WTC11 (cell line): ENCODE data around the gene TUBB. TPM values are rescaled to one million over a fixed set of nuclear protein-coding genes. Genes with fewer than 3 reads are reported as not detected.
A peak's percentile ranks its signal among the peaks of the same experiment; 100 is the strongest.

Experiments used
- ATAC-seq: fragments of 200-7000 bp; cut with Tn5 transposase; 2 replicates; pipeline ENCODE4 v1.10.0; 2021; ENCODE audit warnings: mild to moderate bottlenecking, moderate library complexity
- CTCF ChIA-PET: fragments of 300-600 bp; sonication (Branson Sonifier 250); formaldehyde crosslinking; loops from one replicate; lab custom pipeline; 2021; ENCODE audit warnings: antibody characterized with exemption; lab: Charles Lee
- POLR2A ChIA-PET: fragments of 350-600 bp; sonication (Branson Sonifier 250); formaldehyde crosslinking; loops from one replicate; lab custom pipeline; 2021; ENCODE audit warnings: antibody characterized with exemption; lab: Charles Lee
- DNase-seq: peaks from one replicate; pipeline ENCODE4 v3.0.0; 2021; ENCODE audit warnings: low spot score
- H3K27ac Mint-ChIP-seq: 2 replicates; pipeline ENCODE4 v1.8.0; 2021; ENCODE audit warnings: mixed read lengths
- H3K27me3 Mint-ChIP-seq: 2 replicates; pipeline ENCODE4 v1.8.0; 2021; ENCODE audit warnings: low read depth, mild to moderate bottlenecking, moderate library complexity, mixed read lengths
- H3K36me3 Mint-ChIP-seq: 2 replicates; pipeline ENCODE4 v1.8.0; 2021; ENCODE audit warnings: mixed read lengths
- H3K4me1 Mint-ChIP-seq: 2 replicates; pipeline ENCODE4 v1.8.0; 2022; ENCODE audit warnings: mixed read lengths
- H3K4me3 Mint-ChIP-seq: 2 replicates; pipeline ENCODE4 v1.8.0; 2021; ENCODE audit warnings: mild to moderate bottlenecking, moderate library complexity, mixed read lengths
- H3K9me3 Mint-ChIP-seq: 2 replicates; pipeline ENCODE4 v1.8.0; 2021; ENCODE audit warnings: mixed read lengths
- ATF6 ChIP-seq: sonication (generic); formaldehyde crosslinking; IDR thresholded peaks from 2 replicates; pipeline ENCODE4 v1.8.1; 2023; ENCODE audit warnings: mild to moderate bottlenecking, missing genetic modification reagents
- CBFB ChIP-seq: sonication (generic); formaldehyde crosslinking; IDR thresholded peaks from 2 replicates; pipeline ENCODE4 v1.8.1; 2022; ENCODE audit warnings: mild to moderate bottlenecking, low read depth, missing genetic modification reagents
- CREM ChIP-seq: sonication (generic); formaldehyde crosslinking; IDR thresholded peaks from 2 replicates; pipeline ENCODE4 v1.8.1; 2022; ENCODE audit warnings: mild to moderate bottlenecking, missing genetic modification reagents, moderate library complexity
- ELF4 ChIP-seq: sonication (generic); formaldehyde crosslinking; IDR thresholded peaks from 2 replicates; pipeline ENCODE4 v1.8.1; 2022; ENCODE audit warnings: low read depth, mild to moderate bottlenecking, moderate library complexity, missing genetic modification reagents
- ERG ChIP-seq: fragments of 250-450 bp; sonication (Bioruptor Pico); IDR thresholded peaks from 2 replicates; pipeline ENCODE4 v1.8.0; 2021; ENCODE audit warnings: mild to moderate bottlenecking
- HMGA2 ChIP-seq: fragments of 250-450 bp; sonication (Bioruptor Pico); IDR thresholded peaks from 2 replicates; pipeline ENCODE4 v1.4.0; 2021; ENCODE audit warnings: mild to moderate bottlenecking, moderate library complexity
- TP53 ChIP-seq: sonication (generic); formaldehyde crosslinking; IDR thresholded peaks from 2 replicates; pipeline ENCODE4 v1.8.1; 2023; ENCODE audit warnings: mild to moderate bottlenecking, missing genetic modification reagents
- ZNF121 ChIP-seq: sonication (generic); formaldehyde crosslinking; IDR thresholded peaks from 2 replicates; pipeline ENCODE4 v1.8.0; 2023; ENCODE audit warnings: missing genetic modification reagents
- ZNF232 ChIP-seq: sonication (generic); formaldehyde crosslinking; IDR thresholded peaks from 2 replicates; pipeline ENCODE4 v1.8.0; 2022; ENCODE audit warnings: mild to moderate bottlenecking, missing genetic modification reagents
- ZNF263 ChIP-seq: sonication (generic); formaldehyde crosslinking; IDR thresholded peaks from 2 replicates; pipeline ENCODE4 v1.8.1; 2022; ENCODE audit warnings: low read depth, mild to moderate bottlenecking, moderate library complexity, missing genetic modification reagents
- ZNF423 ChIP-seq: fragments of 250-450 bp; sonication (Bioruptor Pico); IDR thresholded peaks from 2 replicates; pipeline ENCODE4 v2.1.2; 2022; ENCODE audit warnings: mild to moderate bottlenecking, moderate library complexity
- total RNA-seq: library from RNA; stranded (reverse); gene quantifications from 3 replicates; pipeline ENCODE4 v1.2.3, GENCODE V29; 2021
- TF ChIP-seq, protein P1 (sequence below): sonication (generic); formaldehyde crosslinking; IDR thresholded peaks from 2 replicates; pipeline ENCODE4 v1.8.0; 2022; ENCODE audit warnings: mild to moderate bottlenecking, missing genetic modification reagents
- TF ChIP-seq, protein P2 (sequence below): sonication (generic); formaldehyde crosslinking; IDR thresholded peaks from 2 replicates; pipeline ENCODE4 v1.8.0; 2022; ENCODE audit warnings: mild to moderate bottlenecking, missing genetic modification reagents
- TF ChIP-seq, protein P3 (sequence below): sonication (generic); formaldehyde crosslinking; IDR thresholded peaks from 2 replicates; pipeline ENCODE4 v1.8.1; 2022; ENCODE audit warnings: mild to moderate bottlenecking, missing genetic modification reagents, moderate library complexity, borderline replicate concordance
- TF ChIP-seq, protein P4 (sequence below): fragments of 250-450 bp; sonication (Bioruptor Pico); IDR thresholded peaks from 2 replicates; pipeline ENCODE4 v1.9.0; 2021; ENCODE audit warnings: mild to moderate bottlenecking, borderline replicate concordance
- TF ChIP-seq, protein P5 (sequence below): fragments of 250-450 bp; sonication (Bioruptor Pico); conservative IDR thresholded peaks from 2 replicates; pipeline ENCODE4 v1.9.0; 2021; ENCODE audit warnings: mild to moderate bottlenecking
- TF ChIP-seq, protein P6 (sequence below): sonication (generic); formaldehyde crosslinking; IDR thresholded peaks from 2 replicates; pipeline ENCODE4 v1.8.1; 2022; ENCODE audit warnings: missing genetic modification reagents, borderline replicate concordance

The TUBB gene
- total RNA-seq, 1 experiment from 2014 or later, result 1,503 TPM

GRCh38 chr6:30670760-30671527 is 49.2 kb upstream of the TUBB start:
- DNase-seq (no peak), ATAC-seq (peak; percentile 51)
- Mint-ChIP-seq H3K9me3 (no peaks in the 10 kb centered on the region), H3K27ac (peak overlapping the region; percentile 41; the same call in 1 of the 2 replicates), H3K4me1 (peaks cover 8% of the 10 kb centered on the region), H3K36me3 (peaks cover 28% of the 10 kb centered on the region), H3K4me3 (peak overlapping the region; percentile 93), H3K27me3 (no peaks in the 10 kb centered on the region)
- TF ChIP-seq, protein P1, sequence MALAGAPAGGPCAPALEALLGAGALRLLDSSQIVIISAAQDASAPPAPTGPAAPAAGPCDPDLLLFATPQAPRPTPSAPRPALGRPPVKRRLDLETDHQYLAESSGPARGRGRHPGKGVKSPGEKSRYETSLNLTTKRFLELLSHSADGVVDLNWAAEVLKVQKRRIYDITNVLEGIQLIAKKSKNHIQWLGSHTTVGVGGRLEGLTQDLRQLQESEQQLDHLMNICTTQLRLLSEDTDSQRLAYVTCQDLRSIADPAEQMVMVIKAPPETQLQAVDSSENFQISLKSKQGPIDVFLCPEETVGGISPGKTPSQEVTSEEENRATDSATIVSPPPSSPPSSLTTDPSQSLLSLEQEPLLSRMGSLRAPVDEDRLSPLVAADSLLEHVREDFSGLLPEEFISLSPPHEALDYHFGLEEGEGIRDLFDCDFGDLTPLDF (CRISPR knock-in tag), result no peak
- TF ChIP-seq ELF4 (CRISPR knock-in tag), result no peak
- no peak for TF ChIP-seq ZNF232 (CRISPR knock-in tag)
- TF ChIP-seq, protein P2, sequence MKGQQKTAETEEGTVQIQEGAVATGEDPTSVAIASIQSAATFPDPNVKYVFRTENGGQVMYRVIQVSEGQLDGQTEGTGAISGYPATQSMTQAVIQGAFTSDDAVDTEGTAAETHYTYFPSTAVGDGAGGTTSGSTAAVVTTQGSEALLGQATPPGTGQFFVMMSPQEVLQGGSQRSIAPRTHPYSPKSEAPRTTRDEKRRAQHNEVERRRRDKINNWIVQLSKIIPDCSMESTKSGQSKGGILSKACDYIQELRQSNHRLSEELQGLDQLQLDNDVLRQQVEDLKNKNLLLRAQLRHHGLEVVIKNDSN, result no peak
- no peak for TF ChIP-seq ZNF423 (CRISPR knock-in tag)
- TF ChIP-seq, protein P3, sequence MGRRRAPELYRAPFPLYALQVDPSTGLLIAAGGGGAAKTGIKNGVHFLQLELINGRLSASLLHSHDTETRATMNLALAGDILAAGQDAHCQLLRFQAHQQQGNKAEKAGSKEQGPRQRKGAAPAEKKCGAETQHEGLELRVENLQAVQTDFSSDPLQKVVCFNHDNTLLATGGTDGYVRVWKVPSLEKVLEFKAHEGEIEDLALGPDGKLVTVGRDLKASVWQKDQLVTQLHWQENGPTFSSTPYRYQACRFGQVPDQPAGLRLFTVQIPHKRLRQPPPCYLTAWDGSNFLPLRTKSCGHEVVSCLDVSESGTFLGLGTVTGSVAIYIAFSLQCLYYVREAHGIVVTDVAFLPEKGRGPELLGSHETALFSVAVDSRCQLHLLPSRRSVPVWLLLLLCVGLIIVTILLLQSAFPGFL (CRISPR knock-in tag), result no peak
- TF ChIP-seq, protein P4, sequence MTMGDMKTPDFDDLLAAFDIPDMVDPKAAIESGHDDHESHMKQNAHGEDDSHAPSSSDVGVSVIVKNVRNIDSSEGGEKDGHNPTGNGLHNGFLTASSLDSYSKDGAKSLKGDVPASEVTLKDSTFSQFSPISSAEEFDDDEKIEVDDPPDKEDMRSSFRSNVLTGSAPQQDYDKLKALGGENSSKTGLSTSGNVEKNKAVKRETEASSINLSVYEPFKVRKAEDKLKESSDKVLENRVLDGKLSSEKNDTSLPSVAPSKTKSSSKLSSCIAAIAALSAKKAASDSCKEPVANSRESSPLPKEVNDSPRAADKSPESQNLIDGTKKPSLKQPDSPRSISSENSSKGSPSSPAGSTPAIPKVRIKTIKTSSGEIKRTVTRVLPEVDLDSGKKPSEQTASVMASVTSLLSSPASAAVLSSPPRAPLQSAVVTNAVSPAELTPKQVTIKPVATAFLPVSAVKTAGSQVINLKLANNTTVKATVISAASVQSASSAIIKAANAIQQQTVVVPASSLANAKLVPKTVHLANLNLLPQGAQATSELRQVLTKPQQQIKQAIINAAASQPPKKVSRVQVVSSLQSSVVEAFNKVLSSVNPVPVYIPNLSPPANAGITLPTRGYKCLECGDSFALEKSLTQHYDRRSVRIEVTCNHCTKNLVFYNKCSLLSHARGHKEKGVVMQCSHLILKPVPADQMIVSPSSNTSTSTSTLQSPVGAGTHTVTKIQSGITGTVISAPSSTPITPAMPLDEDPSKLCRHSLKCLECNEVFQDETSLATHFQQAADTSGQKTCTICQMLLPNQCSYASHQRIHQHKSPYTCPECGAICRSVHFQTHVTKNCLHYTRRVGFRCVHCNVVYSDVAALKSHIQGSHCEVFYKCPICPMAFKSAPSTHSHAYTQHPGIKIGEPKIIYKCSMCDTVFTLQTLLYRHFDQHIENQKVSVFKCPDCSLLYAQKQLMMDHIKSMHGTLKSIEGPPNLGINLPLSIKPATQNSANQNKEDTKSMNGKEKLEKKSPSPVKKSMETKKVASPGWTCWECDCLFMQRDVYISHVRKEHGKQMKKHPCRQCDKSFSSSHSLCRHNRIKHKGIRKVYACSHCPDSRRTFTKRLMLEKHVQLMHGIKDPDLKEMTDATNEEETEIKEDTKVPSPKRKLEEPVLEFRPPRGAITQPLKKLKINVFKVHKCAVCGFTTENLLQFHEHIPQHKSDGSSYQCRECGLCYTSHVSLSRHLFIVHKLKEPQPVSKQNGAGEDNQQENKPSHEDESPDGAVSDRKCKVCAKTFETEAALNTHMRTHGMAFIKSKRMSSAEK, result no peak
- TF ChIP-seq ZNF263 (CRISPR knock-in tag), result no peak
- TF ChIP-seq TP53 (CRISPR knock-in tag), result no peak
- TF ChIP-seq ZNF121 (CRISPR knock-in tag), result no peak
- CTCF ChIA-PET, result interaction anchor here (1.7 kb wide), 1 partner anchor 71 kb away, joined by 3 read pairs; no protein-coding TSS in a partner anchor
- POLR2A ChIA-PET, result no interaction called here

GRCh38 chr6:30672445-30673253 is 47.5 kb upstream of the TUBB start, which contains the start of gene DHX16:
TSS of gene DHX16 (minus strand) at chr6:30673006. CDS start at chr6:30672841, 165 bp downstream.
- no peaks in the 10 kb centered on the region for H3K9me3 Mint-ChIP-seq
- H3K4me3 Mint-ChIP-seq, result peak within 1 kb of the TSS; percentile 93
- ChIA-PET POLR2A (interaction anchor here (0.5 to 1.5 kb wide), 7 partner anchors 22 to 60 kb away, joined by 3 to 8 read pairs (median 3); partner anchors contain the start of gene MDC1), CTCF (interaction anchor here (0.7 to 1.9 kb wide), 39 partner anchors 8 to 419 kb away, joined by 3 to 34 read pairs (median 5); partner anchors contain the start of genes ABCF1, ATAT1, C6orf136 and MDC1)
- peak; percentile 83 for ATAC-seq
- H3K27me3 Mint-ChIP-seq, result no peaks in the 10 kb centered on the region
- peak; percentile 89 for DNase-seq
- peaks cover 8% of the 10 kb centered on the region for H3K4me1 Mint-ChIP-seq
- H3K27ac Mint-ChIP-seq, result peak within 1 kb of the TSS; percentile 58
- H3K36me3 Mint-ChIP-seq, result peaks cover 35% of the 10 kb centered on the region
- TF ChIP-seq CREM (CRISPR knock-in tag) (peak; percentile 63; the same call in 1 of the 2 replicates), CBFB (CRISPR knock-in tag) (no peak), ATF6 (CRISPR knock-in tag) (no peak), HMGA2 (no peak), ERG (no peak)
- TF ChIP-seq, protein P5, sequence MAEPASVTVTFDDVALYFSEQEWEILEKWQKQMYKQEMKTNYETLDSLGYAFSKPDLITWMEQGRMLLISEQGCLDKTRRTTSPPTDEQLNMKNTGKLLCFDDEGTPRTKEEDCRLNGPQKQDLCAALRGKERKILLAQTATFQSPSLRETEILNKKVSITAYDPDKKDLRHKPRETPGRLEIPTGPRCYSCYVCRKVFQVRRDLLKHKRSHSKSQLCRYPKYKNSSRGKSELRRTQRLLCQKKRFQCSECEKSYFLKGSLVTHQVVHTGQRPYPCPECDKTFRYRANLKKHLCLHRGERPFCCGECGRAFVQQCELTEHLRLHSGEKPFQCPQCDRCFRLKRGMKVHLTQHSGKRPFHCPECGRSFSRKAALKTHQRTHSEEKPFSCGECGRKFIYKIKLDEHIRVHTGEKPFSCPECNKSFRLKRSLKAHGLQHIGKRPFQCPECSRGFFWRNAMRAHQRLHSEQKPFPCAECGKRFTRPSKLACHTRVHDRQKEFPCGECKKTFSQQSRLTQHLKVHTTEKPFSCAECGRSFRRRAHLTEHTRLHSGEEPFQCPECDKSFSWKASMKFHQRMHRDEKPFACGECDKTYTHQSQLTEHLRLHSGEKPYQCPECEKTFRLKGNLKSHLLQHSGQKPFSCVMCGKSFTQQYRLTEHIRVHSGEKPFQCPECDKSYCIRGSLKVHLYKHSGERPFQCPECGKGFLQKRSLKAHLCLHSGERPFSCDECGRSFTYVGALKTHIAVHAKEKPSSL, result no peak
- TF ChIP-seq, protein P6, sequence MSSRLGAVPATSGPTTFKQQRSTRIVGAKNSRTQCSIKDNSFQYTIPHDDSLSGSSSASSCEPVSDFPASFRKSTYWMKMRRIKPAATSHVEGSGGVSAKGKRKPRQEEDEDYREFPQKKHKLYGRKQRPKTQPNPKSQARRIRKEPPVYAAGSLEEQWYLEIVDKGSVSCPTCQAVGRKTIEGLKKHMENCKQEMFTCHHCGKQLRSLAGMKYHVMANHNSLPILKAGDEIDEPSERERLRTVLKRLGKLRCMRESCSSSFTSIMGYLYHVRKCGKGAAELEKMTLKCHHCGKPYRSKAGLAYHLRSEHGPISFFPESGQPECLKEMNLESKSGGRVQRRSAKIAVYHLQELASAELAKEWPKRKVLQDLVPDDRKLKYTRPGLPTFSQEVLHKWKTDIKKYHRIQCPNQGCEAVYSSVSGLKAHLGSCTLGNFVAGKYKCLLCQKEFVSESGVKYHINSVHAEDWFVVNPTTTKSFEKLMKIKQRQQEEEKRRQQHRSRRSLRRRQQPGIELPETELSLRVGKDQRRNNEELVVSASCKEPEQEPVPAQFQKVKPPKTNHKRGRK, result no peak
